CD4-positive, alpha-beta T cell treated with Interleukin-1 beta for 1 hour (primary cell): ENCODE results near the gene SZRD1.
A peak's percentile ranks its signal among the peaks of the same experiment; 100 is the strongest.
"Not testable (repeated sequence)": the region's sequence is repeated elsewhere in the genome, so short reads cannot be mapped to it uniquely, and the experiment has no call there.

Experiments used
- DNase-seq, 2 donors: peaks; one replicate each; pipeline ENCODE4 v3.0.0-alpha.2; 2020 to 2022

The SZRD1 gene

GRCh38 chr1:16366722-16367257 is at the start of gene SZRD1:
TSS of gene SZRD1 (plus strand) at chr1:16367242. CDS start at chr1:16367258, 16 bp downstream.
- DNase-seq, result peak; percentile 99

GRCh38 chr1:16318555-16318954 is 48.5 kb upstream of the SZRD1 start:
- no peak for DNase-seq

GRCh38 chr1:16321176-16321867 is 45.7 kb upstream of the SZRD1 start:
- DNase-seq, result no peak

- no peak for DNase-seq
These were observed 42.6 kb upstream of the SZRD1 start for GRCh38 chr1:16324456-16324890.

GRCh38 chr1:16326833-16327404 is 40.1 kb upstream of the SZRD1 start:
- DNase-seq, result no peak

GRCh38 chr1:16334655-16335340 is 32.2 kb upstream of the SZRD1 start:
- no peak for DNase-seq

- no peak for DNase-seq
These were observed 28.1 kb upstream of the SZRD1 start for GRCh38 chr1:16338961-16339360.

- no peak for DNase-seq
These were observed 26.4 kb upstream of the SZRD1 start for GRCh38 chr1:16340673-16341072.

GRCh38 chr1:16342331-16343062 is 24.5 kb upstream of the SZRD1 start:
- no peak for DNase-seq

GRCh38 chr1:16343276-16343675 is 23.8 kb upstream of the SZRD1 start:
- DNase-seq, result not testable (repeated sequence)

- no peak for DNase-seq
These were observed 18.4 kb upstream of the SZRD1 start for GRCh38 chr1:16348414-16349182.

- no peak for DNase-seq
These were observed 17.1 kb upstream of the SZRD1 start for GRCh38 chr1:16349847-16350406.

GRCh38 chr1:16351456-16351993 is 15.5 kb upstream of the SZRD1 start:
- no peak for DNase-seq

GRCh38 chr1:16351994-16352841 is 14.8 kb upstream of the SZRD1 start, which contains the start of gene FBXO42:
TSS of gene FBXO42 (minus strand) at chr1:16352480. CDS start at chr1:16315418, 37,062 bp downstream.
- DNase-seq, result peak; percentile 95

GRCh38 chr1:16352842-16353535 is 14.1 kb upstream of the SZRD1 start:
- peak; percentile 11 to 28 for DNase-seq

GRCh38 chr1:16354619-16355018 is 12.4 kb upstream of the SZRD1 start:
- no peak for DNase-seq

- no peak for DNase-seq
These were observed 10.2 kb upstream of the SZRD1 start for GRCh38 chr1:16356867-16357266.

- DNase-seq, result not testable (repeated sequence)
These were observed 1.9 kb upstream of the SZRD1 start for GRCh38 chr1:16365146-16365498.

GRCh38 chr1:16367258-16367967 is 371 bp downstream of the SZRD1 start:
- DNase-seq, result peak; percentile 88
